ENCODE measurements around the gene TRDMT1. TPM values are rescaled to one million over a fixed set of nuclear protein-coding genes. Genes with fewer than 3 reads are reported as not detected.

Gene TRDMT1
- total RNA-seq, 6 experiments from 2014 or later: 6.8 to 13.0 (median 8.6) TPM

DNA sequence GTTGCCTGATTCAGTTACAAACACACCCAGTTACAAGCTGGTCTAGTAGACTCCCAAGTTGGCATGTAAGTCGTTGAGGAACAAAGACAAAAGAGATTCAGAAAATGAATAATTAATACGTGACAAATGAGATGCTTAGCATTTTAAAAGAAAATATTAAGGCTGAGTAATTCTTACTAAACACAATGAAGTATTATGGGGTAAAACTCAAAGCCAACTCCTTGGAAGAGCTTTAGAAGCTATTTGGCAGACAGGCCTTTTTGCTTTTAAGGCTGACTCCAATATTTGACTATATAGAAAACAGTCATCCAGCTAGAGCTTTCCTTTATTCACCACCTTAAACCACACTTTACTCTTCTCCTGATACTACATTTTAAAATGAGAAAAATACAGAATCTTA lies 5.4 kb downstream of the TRDMT1 start:
- TF ChIP-seq, protein P1, sequence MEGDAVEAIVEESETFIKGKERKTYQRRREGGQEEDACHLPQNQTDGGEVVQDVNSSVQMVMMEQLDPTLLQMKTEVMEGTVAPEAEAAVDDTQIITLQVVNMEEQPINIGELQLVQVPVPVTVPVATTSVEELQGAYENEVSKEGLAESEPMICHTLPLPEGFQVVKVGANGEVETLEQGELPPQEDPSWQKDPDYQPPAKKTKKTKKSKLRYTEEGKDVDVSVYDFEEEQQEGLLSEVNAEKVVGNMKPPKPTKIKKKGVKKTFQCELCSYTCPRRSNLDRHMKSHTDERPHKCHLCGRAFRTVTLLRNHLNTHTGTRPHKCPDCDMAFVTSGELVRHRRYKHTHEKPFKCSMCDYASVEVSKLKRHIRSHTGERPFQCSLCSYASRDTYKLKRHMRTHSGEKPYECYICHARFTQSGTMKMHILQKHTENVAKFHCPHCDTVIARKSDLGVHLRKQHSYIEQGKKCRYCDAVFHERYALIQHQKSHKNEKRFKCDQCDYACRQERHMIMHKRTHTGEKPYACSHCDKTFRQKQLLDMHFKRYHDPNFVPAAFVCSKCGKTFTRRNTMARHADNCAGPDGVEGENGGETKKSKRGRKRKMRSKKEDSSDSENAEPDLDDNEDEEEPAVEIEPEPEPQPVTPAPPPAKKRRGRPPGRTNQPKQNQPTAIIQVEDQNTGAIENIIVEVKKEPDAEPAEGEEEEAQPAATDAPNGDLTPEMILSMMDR (IDR thresholded peaks at IDR 0.05): no peak
- Mint-ChIP-seq H3K36me3 (ENCODE audit: low read depth) (peaks cover 25% of the 10 kb centered on the region), H3K4me3 (no peak overlapping the region), H3K27me3 (ENCODE audit: insufficient read depth) (no peaks in the 10 kb centered on the region; the same call in 1 of the 2 replicates), H3K27ac (no peak overlapping the region), H3K4me1 (ENCODE audit: low read depth) (peaks cover 56% of the 10 kb centered on the region), H3K9me3 (no peaks in the 10 kb centered on the region)
- no peak for DNase-seq

DNA sequence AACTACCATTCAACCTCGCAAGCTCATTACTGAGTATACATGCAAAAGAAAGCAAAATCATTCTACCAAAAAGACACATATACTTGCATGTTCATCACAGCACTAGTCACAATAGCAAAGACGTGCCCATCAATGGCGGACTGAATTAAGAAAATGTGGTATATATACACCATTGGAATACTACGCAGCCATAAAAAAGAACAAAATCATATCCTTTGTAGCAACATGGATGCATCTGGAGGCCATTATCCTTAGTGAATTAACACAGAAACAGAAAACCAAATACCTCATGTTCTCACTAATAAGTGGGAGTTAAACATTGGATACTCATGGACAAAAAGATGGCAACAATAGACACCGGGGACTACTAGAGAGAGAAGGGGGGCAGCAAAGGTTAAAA lies 6.4 kb downstream of the TRDMT1 start:
- no peaks in the 10 kb centered on the region; the same call in 1 of the 2 replicates for H3K27me3 Mint-ChIP-seq (ENCODE audit: insufficient read depth)
- no peaks in the 10 kb centered on the region for H3K9me3 Mint-ChIP-seq
- peaks cover 25% of the 10 kb centered on the region for H3K36me3 Mint-ChIP-seq (ENCODE audit: low read depth)
- TF ChIP-seq, protein P1 (IDR thresholded peaks at IDR 0.05): no peak
- no peak overlapping the region for H3K4me3 Mint-ChIP-seq
- H3K27ac Mint-ChIP-seq: no peak overlapping the region
- DNase-seq: no peak
- H3K4me1 Mint-ChIP-seq (ENCODE audit: low read depth): peaks cover 47% of the 10 kb centered on the region

DNA sequence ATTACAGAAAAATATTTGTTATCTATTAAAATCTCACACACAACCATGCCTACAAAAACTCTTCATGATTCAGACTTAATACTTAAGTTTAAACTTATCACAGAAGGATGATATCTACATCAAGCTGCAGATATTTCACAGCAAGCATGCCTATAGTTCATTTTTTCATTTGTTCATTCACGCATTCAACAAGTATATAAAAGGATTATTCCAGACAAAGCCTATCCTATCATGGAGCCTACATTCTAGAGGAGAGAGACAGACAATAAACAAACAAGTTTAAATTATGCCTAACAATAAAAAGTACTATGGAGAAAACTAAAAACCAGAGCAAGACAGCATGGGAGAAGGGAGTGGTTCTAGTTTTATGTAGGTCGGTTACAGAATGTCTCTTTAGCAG lies 10.9 kb downstream of the TRDMT1 start:
- Mint-ChIP-seq H3K9me3 (no peaks in the 10 kb centered on the region), H3K4me3 (no peak overlapping the region), H3K36me3 (ENCODE audit: low read depth) (peaks cover 24% of the 10 kb centered on the region), H3K4me1 (ENCODE audit: low read depth) (peaks cover 14% of the 10 kb centered on the region), H3K27ac (no peak overlapping the region), H3K27me3 (ENCODE audit: insufficient read depth) (no peaks in the 10 kb centered on the region; the same call in 1 of the 2 replicates)
- TF ChIP-seq, protein P1 (IDR thresholded peaks at IDR 0.05): no peak
- no peak for DNase-seq

DNA sequence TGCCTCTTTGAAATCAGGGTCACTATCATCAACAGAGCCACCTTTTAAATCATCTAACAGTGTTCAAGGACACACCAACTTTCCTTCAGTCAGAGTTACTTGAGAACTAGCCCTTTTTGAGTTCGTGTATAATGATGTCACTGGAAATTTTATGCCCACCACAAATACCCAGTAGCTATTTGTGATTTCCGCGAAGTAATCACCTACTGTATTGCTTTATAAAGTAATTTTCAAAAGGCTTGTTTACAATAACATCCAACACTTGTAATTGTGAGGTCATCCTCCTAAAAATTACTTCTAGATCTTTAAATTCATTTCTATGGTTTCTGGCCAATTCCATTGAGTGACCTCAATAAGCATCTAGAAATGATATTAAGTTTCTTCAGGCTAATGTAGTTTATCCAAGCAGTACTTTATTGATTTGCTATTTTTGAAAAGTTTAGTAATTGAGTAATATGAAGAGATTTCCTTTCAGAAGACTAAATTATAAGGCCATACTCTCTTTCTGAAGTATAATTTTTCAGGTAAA lies 12.8 kb downstream of the TRDMT1 start:
- Mint-ChIP-seq H3K4me1 (ENCODE audit: low read depth) (peaks cover 5% of the 10 kb centered on the region), H3K36me3 (ENCODE audit: low read depth) (peaks cover 11% of the 10 kb centered on the region), H3K4me3 (no peak overlapping the region), H3K27me3 (ENCODE audit: insufficient read depth) (no peaks in the 10 kb centered on the region; the same call in 1 of the 2 replicates), H3K9me3 (no peaks in the 10 kb centered on the region), H3K27ac (no peak overlapping the region)
- TF ChIP-seq, protein P1 (IDR thresholded peaks at IDR 0.05): no peak
- DNase-seq: no peak

DNA sequence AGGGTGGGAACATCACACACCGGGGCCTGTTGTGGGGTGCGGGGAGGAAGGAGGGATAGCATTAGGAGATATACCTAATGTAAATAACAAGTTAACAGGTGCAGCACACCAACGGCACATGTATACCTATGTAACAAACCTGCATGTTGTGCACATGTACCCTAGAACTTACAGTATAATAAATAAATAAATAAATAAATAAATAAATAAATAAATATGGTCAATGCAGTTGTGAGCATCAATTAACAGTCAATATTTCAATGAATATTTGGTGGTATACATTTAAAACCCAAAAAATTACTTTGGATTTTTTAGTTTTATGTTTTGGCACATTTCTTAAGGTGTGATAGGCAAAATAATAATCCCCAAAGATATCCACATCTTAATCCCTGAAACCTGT lies 15.6 kb downstream of the TRDMT1 start:
- TF ChIP-seq, protein P1 (IDR thresholded peaks at IDR 0.05): no peak
- no peak for DNase-seq
- no peaks in the 10 kb centered on the region for H3K9me3 Mint-ChIP-seq
- H3K36me3 Mint-ChIP-seq (ENCODE audit: low read depth): no peaks in the 10 kb centered on the region
- H3K4me1 Mint-ChIP-seq (ENCODE audit: low read depth): no peaks in the 10 kb centered on the region
- H3K27me3 Mint-ChIP-seq (ENCODE audit: insufficient read depth): no peaks in the 10 kb centered on the region
- H3K4me3 Mint-ChIP-seq: no peak overlapping the region
- no peak overlapping the region for H3K27ac Mint-ChIP-seq
